ENCODE results near the gene PPP6R3. TPM values are rescaled to one million over a fixed set of nuclear protein-coding genes. Genes with fewer than 3 reads are reported as not detected.

PPP6R3 gene
- total and polyA plus RNA-seq, 2 of the 8 experiments (the other 6 are each of a cell fraction or from before 2014, with no cell fraction given), result 44.6 to 150 TPM

- no peak overlapping the region for H2AFZ ChIP-seq (ENCODE audit: low read length)
- CTCF ChIA-PET (ENCODE audit: partially characterized antibody), result interaction anchor here (1.2 kb wide), 1 partner anchor 24 kb away, joined by 3 read pairs; no protein-coding TSS in a partner anchor
Measured at GRCh38 chr11:68470304-68470811, 9.8 kb downstream of the PPP6R3 start.

More at GRCh38 chr11:68470304-68470811, 9.8 kb downstream of the PPP6R3 start:
- H3K23me2 ChIP-seq (ENCODE audit: low read depth, low read length), result 0 out of 2 replicates have a peak, but pooled peaks cover 3% of the 10 kb centered on the region
- peaks cover 17% of the 10 kb centered on the region for H3K79me1 ChIP-seq (ENCODE audit: low read depth, low read length)
- FAIRE-seq, result no peak
- no peak overlapping the region for H2BK12ac ChIP-seq (ENCODE audit: low read depth, low read length)
- no peak overlapping the region for H3K4ac ChIP-seq (replicated peaks; ENCODE audit: insufficient read length, low read depth, low read length)
- 0 out of 4 replicates have a peak overlapping the region, but pooled peaks of 1 of the 2 experiments have one; percentile 15 for H3K4me2 ChIP-seq (ENCODE audit: insufficient read depth in 1 of 2, low read depth in 2 of 2, low read length in 2 of 2)
- no peak overlapping the region for H3K27ac ChIP-seq (ENCODE audit: low read depth, low read length)
- H3K79me2 ChIP-seq (ENCODE audit: control insufficient read depth in 1 of 2, insufficient read depth in 2 of 2, low read length in 2 of 2), result peaks cover 75 to 94% of the 10 kb centered on the region in 2 experiments
- H3K27me3 ChIP-seq (replicated peaks in 1 of 4; ENCODE audit: control insufficient read depth in 3 of 4, extremely low read depth in 1 of 4, insufficient read depth in 3 of 4, low read length in 3 of 4), result no peaks in the 10 kb centered on the region
- H3K18ac ChIP-seq (ENCODE audit: extremely low read depth, low read length), result no peak overlapping the region
- no peak for DNase-seq (ENCODE audit: low read depth in 1 of 2, low spot score in 2 of 2)
- no peak overlapping the region for H2BK5ac ChIP-seq (ENCODE audit: low read depth, low read length)
- no peak overlapping the region for H4K5ac ChIP-seq (ENCODE audit: insufficient read length, low read depth, low read length)
- H3K9ac ChIP-seq (replicated peaks in 1 of 4; ENCODE audit: extremely low read depth in 1 of 4, low read depth in 3 of 4, low read length in 3 of 4), result no peak overlapping the region
- H3K56ac ChIP-seq (replicated peaks; ENCODE audit: insufficient read length, low read depth, low read length), result no peak overlapping the region
- no peak overlapping the region for H3K14ac ChIP-seq (ENCODE audit: insufficient read length)
- H3K4me3 ChIP-seq (ENCODE audit: extremely low read depth in 1 of 4, insufficient read depth in 2 of 4, low read depth in 3 of 4, low read length in 4 of 4), result no peak overlapping the region
- 86% methylated on average over 4 of the region's 4 CpGs; no CpG with 5 or more reads in 1 of the 2 experiments for WGBS, 2 experiments (ENCODE audit: extremely low coverage in 1 of 2, insufficient coverage in 1 of 2, insufficient read length in 1 of 2, insufficient replicate concordance in 2 of 2, low coverage in 1 of 2, low lambda C conversion rate in 2 of 2, missing lambda C conversion rate in 1 of 2)
- no peak for TF ChIP-seq KDM4A (IDR thresholded peaks at IDR 0.05; ENCODE audit: low read depth, low read length, severe bottlenecking)
- peak; percentile 20; the same call in 1 of the 2 replicates for TF ChIP-seq POLR2AphosphoS5 (IDR thresholded peaks at IDR 0.05; ENCODE audit: low read depth, low read length)
- no peak overlapping the region for H2BK120ac ChIP-seq (replicated peaks; ENCODE audit: low read depth, low read length)
- H4K8ac ChIP-seq (ENCODE audit: extremely low read depth, insufficient read depth, low read length), result no peak overlapping the region
- peaks cover 4 to 13% (median 7%) of the 10 kb centered on the region in 4 experiments for H3K4me1 ChIP-seq (replicated peaks in 1 of 4; ENCODE audit: control insufficient read depth in 3 of 4, insufficient read depth in 4 of 4, low read length in 3 of 4)
- no peak overlapping the region for H2BK15ac ChIP-seq (ENCODE audit: low read length)
- no peaks in the 10 kb centered on the region for H3K9me3 ChIP-seq (ENCODE audit: insufficient read depth in 2 of 2, low read depth in 1 of 2, low read length in 1 of 2)
- peaks cover 43 to 59% of the 10 kb centered on the region in 2 experiments for H4K20me1 ChIP-seq (replicated peaks in 1 of 2; ENCODE audit: control insufficient read depth in 1 of 2, insufficient read depth in 2 of 2, low read length in 2 of 2)
- H3K36me3 ChIP-seq (ENCODE audit: control insufficient read depth in 2 of 4, insufficient read depth in 4 of 4, low read length in 3 of 4), result peaks cover 0 to 4% (median 2%) of the 10 kb centered on the region in 4 experiments; a peak in 5 of 8 replicates
- no peak overlapping the region for H4K91ac ChIP-seq (replicated peaks; ENCODE audit: insufficient read length, low read length)
- H2AK5ac ChIP-seq (ENCODE audit: low read depth, low read length), result no peak overlapping the region
- H2BK20ac ChIP-seq (ENCODE audit: low read length), result no peak overlapping the region
- no peak overlapping the region for H3K23ac ChIP-seq (ENCODE audit: insufficient read length)
- POLR2A ChIA-PET (ENCODE audit: partially characterized antibody), result interaction anchor here (0.6 to 2.4 kb wide), 4 partner anchors 10 to 198 kb away, joined by 3 to 8 read pairs (median 4); partner anchors contain the start of gene PPP6R3
